ENCODE results near the gene HIF1A. TPM values are rescaled to one million over a fixed set of nuclear protein-coding genes. Genes with fewer than 3 reads are reported as not detected.
A peak's percentile ranks its signal among the peaks of the same experiment; 100 is the strongest.

Gene HIF1A
- total RNA-seq, 2 donors from 2014 or later: 81.2 to 89.1 TPM

DNA sequence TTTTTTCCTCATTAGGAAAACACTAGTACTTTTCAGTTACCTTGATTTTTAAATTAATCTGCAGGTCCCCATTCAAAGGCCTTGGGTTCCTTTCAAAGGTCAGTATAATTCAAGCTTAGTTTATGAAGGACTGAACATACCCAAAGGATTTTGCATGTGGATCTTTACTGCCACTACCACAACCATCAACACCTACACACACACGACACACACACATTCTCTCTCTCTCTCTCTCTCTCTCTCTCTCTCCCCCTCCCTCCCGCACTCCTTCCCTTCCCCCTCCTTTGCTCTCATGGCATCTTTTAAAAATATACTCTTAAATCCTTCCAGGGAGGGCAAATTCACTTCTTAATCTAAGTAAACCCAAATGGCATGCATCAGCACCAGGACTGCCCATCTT, 28.8 kb downstream of the HIF1A start:
- H3K36me3 ChIP-seq: peaks cover 38% of the 10 kb centered on the region
- DNase-seq (ENCODE audit: low spot score): no peak
- H3K27me3 ChIP-seq: no peaks in the 10 kb centered on the region
- TF ChIP-seq, protein P1, sequence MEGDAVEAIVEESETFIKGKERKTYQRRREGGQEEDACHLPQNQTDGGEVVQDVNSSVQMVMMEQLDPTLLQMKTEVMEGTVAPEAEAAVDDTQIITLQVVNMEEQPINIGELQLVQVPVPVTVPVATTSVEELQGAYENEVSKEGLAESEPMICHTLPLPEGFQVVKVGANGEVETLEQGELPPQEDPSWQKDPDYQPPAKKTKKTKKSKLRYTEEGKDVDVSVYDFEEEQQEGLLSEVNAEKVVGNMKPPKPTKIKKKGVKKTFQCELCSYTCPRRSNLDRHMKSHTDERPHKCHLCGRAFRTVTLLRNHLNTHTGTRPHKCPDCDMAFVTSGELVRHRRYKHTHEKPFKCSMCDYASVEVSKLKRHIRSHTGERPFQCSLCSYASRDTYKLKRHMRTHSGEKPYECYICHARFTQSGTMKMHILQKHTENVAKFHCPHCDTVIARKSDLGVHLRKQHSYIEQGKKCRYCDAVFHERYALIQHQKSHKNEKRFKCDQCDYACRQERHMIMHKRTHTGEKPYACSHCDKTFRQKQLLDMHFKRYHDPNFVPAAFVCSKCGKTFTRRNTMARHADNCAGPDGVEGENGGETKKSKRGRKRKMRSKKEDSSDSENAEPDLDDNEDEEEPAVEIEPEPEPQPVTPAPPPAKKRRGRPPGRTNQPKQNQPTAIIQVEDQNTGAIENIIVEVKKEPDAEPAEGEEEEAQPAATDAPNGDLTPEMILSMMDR (IDR thresholded peaks at IDR 0.05): no peak
- no peak overlapping the region for H3K27ac ChIP-seq
- H3K4me3 ChIP-seq: no peak overlapping the region
- H3K9me3 ChIP-seq: no peaks in the 10 kb centered on the region
- H3K4me1 ChIP-seq: peaks cover 0 to 14% of the 10 kb centered on the region in 2 donors

DNA sequence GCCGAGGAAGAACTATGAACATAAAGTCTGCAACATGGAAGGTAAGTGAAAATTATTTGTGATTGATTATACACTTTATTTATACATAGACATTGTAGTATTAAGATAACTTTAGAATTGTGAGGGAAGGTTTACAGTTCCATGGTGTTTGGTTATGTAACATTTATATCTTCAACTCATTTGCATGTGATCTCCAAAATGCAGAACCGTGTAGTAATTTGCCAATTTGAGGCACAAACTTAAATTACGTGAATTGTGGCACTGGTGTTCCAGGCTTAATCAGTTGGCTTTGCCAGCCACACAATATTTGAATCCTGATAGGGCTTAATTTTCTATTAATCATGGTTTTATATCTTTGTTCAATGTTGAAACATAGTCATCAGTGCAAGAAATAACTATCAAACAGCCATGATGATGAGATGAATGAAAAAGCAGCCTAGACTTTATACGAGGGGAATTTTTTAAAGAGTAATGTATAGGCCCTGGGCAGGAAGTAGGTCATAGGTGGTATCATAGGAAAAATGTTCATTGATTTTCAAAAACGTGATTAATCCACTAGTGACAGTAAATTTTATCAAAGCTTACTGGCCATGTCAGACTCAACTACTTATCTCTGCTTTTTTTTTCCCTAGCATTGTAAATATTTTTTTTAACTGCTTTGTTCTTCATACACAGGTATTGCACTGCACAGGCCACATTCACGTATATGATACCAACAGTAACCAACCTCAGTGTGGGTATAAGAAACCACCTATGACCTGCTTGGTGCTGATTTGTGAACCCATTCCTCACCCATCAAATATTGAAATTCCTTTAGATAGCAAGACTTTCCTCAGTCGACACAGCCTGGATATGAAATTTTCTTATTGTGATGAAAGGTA, 31.7 kb downstream of the HIF1A start:
- TF ChIP-seq, protein P1 (IDR thresholded peaks at IDR 0.05): no peak
- H3K4me3 ChIP-seq: no peak overlapping the region
- DNase-seq (ENCODE audit: low spot score): no peak
- no peak overlapping the region for H3K27ac ChIP-seq
- no peaks in the 10 kb centered on the region for H3K9me3 ChIP-seq
- H3K36me3 ChIP-seq: peaks cover 37% of the 10 kb centered on the region
- peaks cover 0 to 7% of the 10 kb centered on the region in 2 donors for H3K4me1 ChIP-seq
- no peaks in the 10 kb centered on the region for H3K27me3 ChIP-seq

- H3K4me1 ChIP-seq: peaks cover 0 to 7% of the 10 kb centered on the region in 2 donors
- peak overlapping the region; percentile 35 to 40 for H3K27ac ChIP-seq
- H3K36me3 ChIP-seq: peaks cover 40% of the 10 kb centered on the region
- TF ChIP-seq, protein P1 (IDR thresholded peaks at IDR 0.05): peak; percentile 43 to 61
- no peak overlapping the region for H3K4me3 ChIP-seq
- H3K9me3 ChIP-seq: no peaks in the 10 kb centered on the region
- no peak for DNase-seq (ENCODE audit: low spot score)
- H3K27me3 ChIP-seq: no peaks in the 10 kb centered on the region
Measured at GRCh38 chr14:61730756-61731373, 35.6 kb downstream of the HIF1A start.

DNA sequence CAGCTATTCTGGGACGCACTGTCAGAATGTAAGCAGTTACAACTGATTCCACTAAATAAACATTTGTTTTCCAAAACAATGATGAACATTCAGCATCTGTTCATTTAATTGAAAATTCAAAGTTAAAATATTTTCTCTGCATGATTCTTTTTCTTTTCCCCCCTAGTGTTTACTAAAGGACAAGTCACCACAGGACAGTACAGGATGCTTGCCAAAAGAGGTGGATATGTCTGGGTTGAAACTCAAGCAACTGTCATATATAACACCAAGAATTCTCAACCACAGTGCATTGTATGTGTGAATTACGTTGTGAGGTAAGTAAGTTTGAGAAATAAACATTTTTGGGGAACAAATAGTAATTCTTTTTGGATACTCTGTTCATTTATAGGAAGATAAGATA, 38.7 kb downstream of the HIF1A start:
- peaks cover 44% of the 10 kb centered on the region for H3K36me3 ChIP-seq
- H3K4me1 ChIP-seq: peaks cover 0 to 16% of the 10 kb centered on the region in 2 donors

GRCh38 chr14:61736751-61737150, 41.4 kb downstream of the HIF1A start:
- no peaks in the 10 kb centered on the region for H3K9me3 ChIP-seq
- TF ChIP-seq, protein P1 (IDR thresholded peaks at IDR 0.05): no peak
- H3K27me3 ChIP-seq: no peaks in the 10 kb centered on the region
- no peak for DNase-seq (ENCODE audit: low spot score)
- H3K4me1 ChIP-seq: peaks cover 0 to 8% of the 10 kb centered on the region in 2 donors
- H3K4me3 ChIP-seq: no peak overlapping the region
- H3K36me3 ChIP-seq: peaks cover 58% of the 10 kb centered on the region
- peak overlapping the region in 1 of 2 donors; percentile 17 for H3K27ac ChIP-seq

More for the DNA sequence above, 38.7 kb downstream of the HIF1A start:
- no peak for DNase-seq (ENCODE audit: low spot score)
- H3K27me3 ChIP-seq: no peaks in the 10 kb centered on the region
- H3K4me3 ChIP-seq: no peak overlapping the region
- H3K27ac ChIP-seq: no peak overlapping the region
- no peaks in the 10 kb centered on the region for H3K9me3 ChIP-seq
- TF ChIP-seq, protein P1 (IDR thresholded peaks at IDR 0.05): no peak

Measured in right atrium auricular region (tissue), 2 donors.